Measurements from ENCODE around the gene PDIA4.

- TF ChIP-seq CTCF (IDR thresholded peaks at IDR 0.05) (no peak), POLR2A (IDR thresholded peaks at IDR 0.05) (no peak)
Measured at GRCh38 chr7:148982654-148983199, 45.6 kb downstream of the PDIA4 start.
